Measurements from ENCODE around the gene GLP2R. TPM values are rescaled to one million over a fixed set of nuclear protein-coding genes. Genes with fewer than 3 reads are reported as not detected.

The GLP2R gene
- total RNA-seq, 1 donor from 2014 or later = 0.11 TPM

DNA sequence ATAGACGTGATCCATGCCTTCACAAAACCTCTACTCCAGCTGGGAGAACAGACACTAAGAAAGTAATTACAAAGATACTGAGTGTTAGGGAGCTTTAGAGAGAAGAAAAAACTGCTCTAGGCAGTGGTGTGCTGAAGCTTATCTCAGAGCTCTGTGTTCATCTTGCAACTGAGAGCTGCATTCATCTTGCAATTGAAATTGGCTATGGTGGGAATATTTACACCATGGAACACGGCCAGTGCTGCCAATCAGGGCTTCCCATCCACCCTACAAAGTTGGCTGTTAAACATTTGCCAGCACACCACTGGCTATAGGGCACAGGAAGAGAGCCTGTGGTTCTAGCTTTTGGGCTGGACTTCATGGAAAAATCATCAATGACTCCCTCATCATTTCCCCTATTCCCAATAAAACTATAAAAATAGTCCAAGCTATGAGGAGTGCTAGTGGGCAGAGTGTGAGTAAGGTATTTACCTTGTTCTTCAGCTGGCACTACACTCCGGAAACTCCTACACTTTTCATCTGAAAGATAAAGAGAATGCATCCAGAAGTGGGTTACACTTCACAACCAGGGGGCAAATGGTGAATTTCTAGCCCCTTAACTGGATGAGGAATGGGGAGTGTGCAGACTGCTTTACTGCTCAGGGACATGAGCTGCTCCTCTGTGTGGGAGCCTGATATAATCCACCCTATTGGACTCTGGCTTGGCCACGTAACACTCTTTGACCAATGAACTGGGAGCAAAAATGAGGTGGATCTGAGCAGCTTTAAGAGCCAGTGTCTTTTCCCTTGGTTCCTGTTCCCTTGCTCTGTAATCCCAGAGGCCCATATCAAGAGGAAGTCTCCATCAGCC is 15.4 kb upstream of the GLP2R start:
- ATAC-seq (ENCODE audit: poor library complexity) (peak; percentile 74), DNase-seq (no peak)

DNA sequence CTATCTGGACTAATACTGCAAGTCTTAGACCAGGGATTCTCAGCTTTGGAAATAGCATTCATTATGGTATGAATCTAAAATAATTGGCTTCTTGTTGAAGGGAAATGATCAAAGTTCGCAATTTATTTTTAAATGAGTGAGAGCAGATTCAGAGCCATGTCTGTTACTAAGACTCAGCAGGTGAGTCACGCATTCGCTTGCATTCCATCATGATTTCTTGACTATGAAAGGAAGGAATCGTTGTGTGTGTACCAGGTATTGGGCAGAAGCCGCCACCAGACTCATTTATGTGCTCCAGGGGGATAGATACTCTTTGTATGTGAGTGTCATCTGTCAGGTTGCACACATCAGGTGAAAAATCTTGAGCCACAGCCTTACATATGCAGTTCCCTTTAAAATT is 14.6 kb upstream of the GLP2R start:
- ATAC-seq (ENCODE audit: poor library complexity) = no peak
- no peak for DNase-seq
- intact Hi-C loops (cut with DNase I) = no loop called here

More for the DNA sequence above, 15.4 kb upstream of the GLP2R start:
- intact Hi-C loops (cut with DNase I) = no loop called here

DNA sequence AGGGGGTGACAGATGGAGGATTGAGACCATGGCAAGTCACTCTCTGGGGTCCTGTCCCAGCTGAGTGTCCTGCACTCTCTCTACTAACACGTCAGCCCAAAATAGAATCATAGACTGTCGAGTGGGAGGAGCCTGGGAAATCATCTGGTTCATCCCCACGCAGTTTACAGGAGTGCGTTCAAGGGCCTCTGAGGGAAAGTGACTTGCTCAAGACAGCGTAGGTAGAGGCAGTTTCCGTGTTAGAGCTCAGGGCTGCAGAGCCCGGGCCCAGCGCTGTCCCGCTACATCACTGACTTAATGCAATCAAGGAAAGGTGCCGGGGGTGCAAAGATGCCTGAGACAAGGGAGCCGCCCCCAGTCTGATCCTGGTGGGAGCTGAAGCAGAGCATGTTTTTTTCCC is 14.2 kb upstream of the GLP2R start:
- intact Hi-C loops (cut with DNase I) = no loop called here
- ATAC-seq (ENCODE audit: poor library complexity) = peak; percentile 81
- no peak for DNase-seq

DNA sequence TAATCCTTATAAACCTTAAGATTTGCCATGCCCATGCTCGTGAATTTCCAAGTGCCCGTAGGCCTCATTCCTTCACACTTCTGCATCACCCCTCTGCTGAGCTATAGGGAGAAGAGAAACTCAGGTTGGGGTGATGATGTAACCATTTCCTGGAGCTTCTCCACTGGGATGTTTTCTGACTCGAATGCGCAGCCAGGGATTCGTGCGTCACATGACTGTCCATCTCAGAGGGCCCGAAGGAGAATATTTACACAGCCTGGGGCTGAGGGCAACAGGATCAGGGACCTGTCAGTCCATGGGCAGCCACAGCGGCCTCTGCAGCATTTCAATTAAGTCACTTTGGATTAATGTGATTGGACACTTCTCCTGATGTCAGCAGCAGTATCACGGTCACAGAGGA is 12.6 kb upstream of the GLP2R start:
- intact Hi-C loops (cut with DNase I) = no loop called here
- no peak for ATAC-seq (ENCODE audit: poor library complexity)
- DNase-seq = no peak

DNA sequence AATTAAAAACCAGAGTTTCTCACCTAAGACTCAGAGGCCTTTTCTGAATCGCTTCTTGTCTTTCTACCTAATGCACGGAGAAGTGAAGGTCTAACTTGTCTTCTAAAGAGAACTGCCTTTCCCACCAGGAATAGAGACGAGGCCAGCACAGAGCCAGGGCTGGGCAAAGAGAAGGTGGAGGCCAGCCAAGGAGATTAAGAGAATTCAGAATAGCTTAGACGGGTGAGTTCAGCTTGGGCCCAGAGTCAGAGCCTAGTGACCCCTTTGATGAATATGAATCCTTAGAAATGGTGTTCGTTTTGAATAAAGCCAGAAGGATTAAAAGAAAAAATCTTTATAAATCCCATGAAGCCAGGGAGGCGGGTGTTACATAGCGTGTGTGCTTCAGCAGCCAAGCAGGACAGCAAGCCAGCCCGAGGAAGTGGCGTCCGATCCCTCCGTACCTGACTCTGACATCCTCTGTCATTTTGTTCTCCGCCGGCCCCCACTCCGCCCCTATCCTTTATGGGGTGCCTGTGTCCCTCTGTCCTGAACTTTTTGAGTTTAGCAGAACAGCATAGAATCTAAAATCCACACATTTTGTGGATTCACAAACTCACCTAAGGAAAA is 11.3 kb upstream of the GLP2R start:
- ATAC-seq (ENCODE audit: poor library complexity) (peak; percentile 55), DNase-seq (no peak)
- intact Hi-C loops (cut with DNase I) = no loop called here

DNA sequence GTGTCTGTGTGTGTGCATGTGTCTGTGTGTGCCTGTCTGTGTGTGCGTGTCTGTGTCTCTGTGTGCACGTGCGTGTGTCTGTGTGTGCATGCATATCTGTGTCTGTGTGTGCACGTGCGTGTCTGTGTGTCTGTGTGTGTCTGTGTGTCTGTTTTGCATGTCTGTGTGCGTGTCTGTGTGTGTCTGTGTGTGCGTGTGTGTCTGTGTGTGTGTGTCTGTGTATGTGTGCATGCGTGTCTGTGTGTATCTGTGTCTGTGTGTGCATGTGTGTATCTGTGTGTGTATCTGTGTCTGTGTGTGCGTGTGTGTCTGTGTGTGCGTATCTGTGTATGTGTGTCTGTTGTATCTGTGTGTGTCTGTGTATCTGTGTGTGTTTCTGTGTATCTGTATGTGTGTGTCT is 9.3 kb upstream of the GLP2R start:
- intact Hi-C loops (cut with DNase I) = no loop called here
- DNase-seq (no peak), ATAC-seq (ENCODE audit: poor library complexity) (no peak)

DNA sequence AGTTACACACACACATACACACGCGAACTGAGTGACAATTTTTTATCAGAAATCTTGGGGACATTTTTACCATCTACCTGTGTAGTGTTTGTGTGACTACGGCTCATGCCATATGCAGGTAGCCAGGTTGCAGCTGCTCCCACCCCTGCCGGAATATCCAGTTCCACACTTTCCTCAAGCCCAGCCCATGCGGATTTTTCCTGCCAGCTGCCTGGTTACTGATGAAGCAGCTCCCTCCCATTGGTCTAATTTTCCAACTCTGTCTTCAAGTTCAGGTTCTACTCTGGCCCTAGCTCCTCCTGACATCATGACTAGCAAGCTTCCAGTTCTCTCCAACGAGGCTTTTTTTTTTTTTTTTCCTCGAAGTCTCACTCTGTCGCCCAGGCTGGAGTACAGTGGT is 8.6 kb upstream of the GLP2R start:
- ATAC-seq (ENCODE audit: poor library complexity) = peak; percentile 81
- DNase-seq = no peak
- intact Hi-C loops (cut with DNase I) = no loop called here

DNA sequence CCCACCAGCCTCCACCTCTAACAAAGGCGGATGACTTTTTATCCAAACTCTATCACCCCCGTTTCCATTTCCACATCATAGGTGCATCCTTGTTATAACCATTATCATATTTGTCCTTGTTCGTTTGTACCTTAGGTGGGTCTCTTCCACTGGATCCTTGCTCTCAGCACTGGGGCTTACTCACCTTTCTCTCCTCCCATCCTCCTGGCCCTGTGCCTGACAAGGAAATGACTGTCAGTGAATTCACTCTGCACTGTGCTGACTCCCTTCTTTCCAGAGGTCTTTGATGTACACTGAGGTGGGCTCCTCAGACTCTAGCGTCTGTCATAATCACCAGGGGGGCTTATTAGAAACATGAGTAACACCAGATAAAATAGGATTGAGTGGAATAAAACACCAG is 7.0 kb upstream of the GLP2R start:
- intact Hi-C loops (cut with DNase I) = no loop called here
- no peak for DNase-seq
- ATAC-seq (ENCODE audit: poor library complexity) = no peak

DNA sequence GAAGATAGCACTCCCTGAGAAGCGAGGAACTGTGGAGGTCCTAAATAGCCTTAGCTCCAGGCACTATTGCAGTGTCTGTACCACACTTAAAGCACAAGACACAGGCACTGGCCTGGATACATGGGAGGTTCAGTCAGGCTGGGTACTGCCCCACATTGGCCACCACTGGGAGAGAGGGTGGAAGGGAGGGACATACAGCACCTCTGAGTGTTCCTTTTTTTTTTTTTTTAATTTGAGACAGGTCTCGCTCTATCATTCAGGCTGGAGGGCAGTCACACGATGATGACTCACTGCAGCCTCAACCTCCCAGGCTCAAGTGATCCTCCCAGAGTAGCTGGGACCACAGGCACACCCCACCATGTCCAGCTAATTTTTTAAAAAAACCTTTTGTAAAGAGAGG is 5.3 kb upstream of the GLP2R start:
- ATAC-seq (ENCODE audit: poor library complexity) = no peak
- intact Hi-C loops (cut with DNase I) = no loop called here
- no peak for DNase-seq

DNA sequence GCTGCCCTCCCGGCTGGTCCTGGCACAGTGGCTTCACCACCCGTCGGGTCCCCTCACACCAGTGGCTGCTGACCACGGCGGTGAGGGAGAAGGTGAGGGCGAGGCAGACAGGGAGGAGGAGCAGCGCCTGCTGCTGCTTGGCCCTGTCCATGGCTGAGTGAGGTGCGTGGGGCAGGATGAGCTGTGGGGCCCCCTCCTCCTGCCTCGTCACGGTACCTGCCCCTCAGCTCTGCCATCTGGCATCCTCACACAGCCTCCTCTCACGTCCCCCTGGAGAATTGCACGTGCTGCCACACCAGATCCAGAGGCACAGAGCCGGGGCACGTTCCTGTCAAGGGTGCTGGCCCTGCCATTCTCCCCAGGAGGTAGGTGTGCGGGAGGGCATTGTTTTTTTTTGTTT is 3.8 kb upstream of the GLP2R start, which contains the start of gene GSG1L2:
TSS of gene GSG1L2 (minus strand) at position 159 of the 400 bp plus-strand sequence. CDS start at position 151, 8 bp downstream.
- no peak for ATAC-seq (ENCODE audit: poor library complexity)
- intact Hi-C loops (cut with DNase I) = no loop called here
- no peak for DNase-seq

DNA sequence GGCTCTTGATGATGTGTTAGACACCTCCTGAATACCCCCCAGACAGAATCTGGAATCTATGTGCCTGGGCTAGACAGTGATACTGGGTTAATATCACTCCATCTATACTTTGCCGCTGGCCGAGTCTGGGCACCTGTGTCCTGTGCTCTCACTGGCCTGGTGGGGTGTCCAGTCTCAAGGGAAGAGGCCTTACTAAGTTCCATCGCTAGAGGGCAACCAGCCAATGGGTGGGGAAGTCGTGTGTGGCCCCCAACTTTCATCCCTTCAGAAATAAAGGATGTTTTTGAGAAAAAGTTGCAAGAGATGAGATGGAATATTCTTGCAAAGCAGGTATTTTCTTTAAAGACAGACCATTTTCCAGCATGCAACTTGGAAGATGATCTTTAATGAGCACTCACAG is 1.6 kb upstream of the GLP2R start:
- DNase-seq (no peak), ATAC-seq (ENCODE audit: poor library complexity) (no peak)
- intact Hi-C loops (cut with DNase I) = no loop called here

DNA sequence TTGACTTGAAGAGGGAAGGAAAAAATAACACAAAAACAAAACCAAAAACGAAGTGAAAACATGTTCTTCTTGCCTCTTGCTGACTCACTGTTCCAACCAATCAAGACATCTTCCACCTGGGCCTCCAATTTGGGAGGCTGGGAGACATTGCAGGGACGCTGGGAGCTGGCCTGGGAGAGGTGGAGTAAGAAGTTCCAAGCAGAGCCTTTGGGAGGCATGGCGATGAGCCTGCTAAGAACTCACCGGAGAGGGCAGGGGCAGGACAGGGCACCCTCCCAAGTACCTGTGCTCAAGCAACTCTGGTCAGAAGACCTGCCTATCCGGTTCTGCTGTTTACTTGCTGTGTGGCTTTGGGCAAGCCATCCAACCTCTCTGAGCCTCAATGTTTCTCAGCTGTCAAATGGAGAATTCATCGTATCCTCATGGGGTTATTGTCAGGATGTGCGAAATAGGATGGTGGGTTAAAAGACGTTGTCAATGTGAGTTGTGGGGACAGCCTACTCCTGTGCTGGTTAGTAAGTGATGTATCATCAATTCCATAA is 856 bp upstream of the GLP2R start:
- ATAC-seq (ENCODE audit: poor library complexity) (no peak), DNase-seq (no peak)
- intact Hi-C loops (cut with DNase I) = no loop called here

DNA sequence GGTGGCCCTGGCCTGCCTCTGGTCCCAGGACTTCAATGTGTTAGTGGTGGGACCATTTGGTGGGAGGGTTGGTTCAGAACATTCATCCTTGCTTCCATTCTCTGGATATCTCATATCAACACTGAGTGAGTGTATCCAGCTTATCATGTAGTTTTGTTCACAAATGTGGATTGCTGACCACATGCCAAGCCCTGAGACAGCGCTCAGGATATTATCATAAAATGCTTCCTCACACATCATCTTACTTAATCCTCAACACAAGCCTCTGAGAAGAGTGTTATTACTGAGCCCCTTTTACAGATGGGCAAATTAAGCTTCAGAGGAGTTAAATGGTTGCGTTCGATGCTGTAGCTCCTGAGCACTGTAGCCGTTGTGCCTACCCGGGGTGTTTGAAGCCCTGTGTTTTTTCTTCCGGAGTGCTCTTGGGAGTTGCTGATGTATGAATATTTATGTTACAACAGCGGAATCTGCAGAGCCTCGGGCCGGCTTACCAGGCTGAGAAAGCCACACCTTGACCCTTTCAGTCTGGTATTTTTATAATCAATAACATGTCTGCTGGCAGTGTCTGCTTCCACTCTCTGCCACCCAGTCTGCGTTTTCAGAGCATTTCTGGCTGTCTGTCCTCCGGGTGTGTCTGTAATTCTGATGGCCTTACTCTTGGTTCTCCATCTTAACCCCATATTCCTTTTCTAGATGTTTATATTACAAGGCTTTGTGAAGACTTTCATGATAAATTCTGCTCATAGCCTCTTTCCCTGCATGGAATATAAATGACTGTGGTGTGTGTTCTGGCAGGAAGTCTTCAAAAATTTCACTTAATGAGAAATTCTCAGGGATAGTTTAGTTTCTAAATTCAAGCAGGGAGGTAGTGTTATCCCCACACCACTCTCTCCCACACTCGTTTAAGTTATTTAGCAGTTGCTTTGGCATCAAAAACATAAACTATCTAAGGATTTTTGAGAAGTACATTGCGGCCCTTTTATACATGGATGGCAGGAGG is 2.9 kb downstream of the GLP2R start:
- intact Hi-C loops (cut with DNase I) = no loop called here
- ATAC-seq (ENCODE audit: poor library complexity) = no peak

DNA sequence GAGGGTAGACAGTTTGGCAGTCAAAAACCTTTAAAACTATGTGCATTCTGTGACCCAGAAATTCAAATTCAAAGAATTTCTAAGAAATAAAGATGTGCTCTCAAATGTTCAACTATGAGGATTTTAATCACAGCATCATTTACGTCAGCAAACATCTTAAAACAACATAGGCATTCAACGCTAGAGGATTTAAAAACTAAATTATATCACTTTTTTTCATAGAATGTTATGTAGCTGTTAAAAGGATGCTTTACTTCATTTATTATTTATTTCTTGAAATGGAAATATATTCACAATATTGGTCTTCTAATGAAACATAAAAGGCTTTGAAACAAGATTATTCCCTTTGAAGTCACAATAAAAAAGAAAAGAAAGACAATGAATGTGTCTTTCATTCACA is 3.6 kb downstream of the GLP2R start:
- ATAC-seq (ENCODE audit: poor library complexity) = no peak
- intact Hi-C loops (cut with DNase I) = no loop called here
- DNase-seq = no peak

More for the DNA sequence above, 2.9 kb downstream of the GLP2R start:
- DNase-seq = no peak

DNA sequence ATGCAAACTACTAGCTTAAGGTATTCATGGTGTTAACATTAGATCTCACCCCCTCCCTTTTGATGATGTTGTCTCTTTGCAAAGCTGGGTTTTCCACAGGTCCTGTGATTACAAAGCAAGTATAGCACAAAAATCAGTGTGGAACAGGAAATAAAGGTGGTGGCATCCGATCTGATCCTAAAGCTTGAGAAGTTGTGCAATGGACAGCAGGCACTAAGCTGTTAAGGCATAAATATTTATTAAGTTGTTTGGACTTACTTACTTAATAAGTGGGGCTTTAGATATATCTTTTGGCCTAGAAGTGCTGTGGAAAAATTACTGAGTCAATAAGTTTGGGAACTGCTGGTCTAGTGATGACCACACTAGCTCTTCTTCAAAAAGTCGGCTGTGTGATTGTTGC is 5.0 kb downstream of the GLP2R start:
- intact Hi-C loops (cut with DNase I) = no loop called here
- ATAC-seq (ENCODE audit: poor library complexity) (no peak), DNase-seq (no peak)

DNA sequence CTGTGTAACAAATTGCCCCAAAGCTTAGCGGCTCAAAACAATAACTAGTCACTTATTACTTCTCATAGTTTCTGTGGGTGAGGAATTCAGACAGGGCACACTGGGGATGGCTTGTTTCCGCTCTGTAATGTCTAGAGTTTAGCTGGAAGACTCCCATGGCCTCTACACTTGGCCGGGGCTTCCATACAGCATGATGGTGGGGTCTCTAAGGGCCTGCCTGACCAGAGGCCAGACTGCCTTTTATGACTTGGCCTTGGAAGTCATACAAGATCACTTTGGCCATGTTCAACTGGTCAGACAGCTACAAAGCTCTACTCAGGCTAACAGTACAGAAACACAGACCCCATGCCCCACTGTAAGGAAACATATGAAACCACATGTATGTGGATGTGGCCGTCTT is 8.2 kb downstream of the GLP2R start:
- DNase-seq (no peak), ATAC-seq (ENCODE audit: poor library complexity) (no peak)
- intact Hi-C loops (cut with DNase I) = no loop called here

DNA sequence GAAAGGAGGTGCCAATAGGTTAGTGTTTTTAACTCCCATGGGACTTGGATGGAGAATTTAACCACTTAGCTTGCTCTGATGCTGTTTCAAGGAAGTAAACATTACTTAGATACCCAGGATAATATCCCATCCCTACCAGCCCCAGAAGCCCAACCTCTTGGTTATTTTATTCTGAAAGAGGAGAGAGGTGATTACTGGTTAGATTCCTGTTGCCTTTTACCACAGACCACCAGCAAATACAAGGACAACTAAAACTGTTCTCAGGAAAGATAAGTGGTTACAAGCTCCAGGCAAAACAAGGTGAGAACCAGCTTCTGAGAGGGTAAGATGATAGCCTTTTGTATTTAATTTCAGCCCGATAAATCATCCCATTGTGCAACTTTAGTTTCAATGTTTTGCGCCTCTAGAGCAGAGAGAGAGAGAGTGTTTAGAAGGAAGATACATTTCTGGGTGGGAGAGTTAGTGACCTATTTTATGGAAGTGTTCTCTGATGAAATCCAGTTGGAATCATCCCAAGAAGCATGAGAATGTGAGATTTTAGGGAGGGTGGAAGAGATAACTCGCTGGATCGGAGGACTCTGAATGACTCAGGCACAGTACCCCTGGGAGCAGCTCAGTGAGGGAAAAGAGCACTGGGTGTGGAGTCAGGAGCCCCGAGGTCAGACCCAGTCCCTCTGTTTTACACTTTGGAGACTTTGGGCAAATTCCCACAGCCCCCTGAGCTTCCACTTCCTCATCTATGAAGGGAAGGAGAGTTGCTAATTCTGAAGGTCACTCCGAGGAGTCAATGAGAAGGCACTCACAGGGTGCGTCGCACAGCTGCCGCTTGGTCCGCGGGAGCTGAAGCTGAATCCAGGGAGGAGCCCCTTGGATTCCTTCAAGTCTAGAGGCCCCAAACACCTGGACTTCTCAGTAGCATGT is 12.1 kb downstream of the GLP2R start:
- DNase-seq (peak; percentile 73), ATAC-seq (ENCODE audit: poor library complexity) (peak; percentile 71)

DNA sequence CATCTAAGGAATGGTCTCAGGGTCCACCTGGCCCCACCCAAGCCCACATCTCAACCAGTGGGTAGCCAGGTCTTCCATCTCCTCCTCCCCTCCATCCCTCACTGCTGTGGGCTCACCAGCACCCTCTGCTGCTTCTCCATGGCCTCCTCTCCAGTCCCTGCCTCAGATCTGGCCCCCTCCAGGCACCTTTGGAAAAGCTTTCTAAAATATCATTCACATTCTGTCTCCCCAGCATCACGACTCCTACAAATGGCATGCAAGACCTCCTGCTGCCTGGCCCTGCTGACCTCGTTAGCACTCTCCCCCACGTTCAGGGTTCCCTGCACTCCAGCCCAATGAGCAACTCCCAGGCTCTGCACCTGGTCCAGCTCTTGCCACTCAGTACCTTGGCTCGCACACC is 13.7 kb downstream of the GLP2R start:
- ATAC-seq (ENCODE audit: poor library complexity) = no peak
- intact Hi-C loops (cut with DNase I) = no loop called here

More for the DNA sequence above, 12.1 kb downstream of the GLP2R start:
- intact Hi-C loops (cut with DNase I) = no loop called here

More for the DNA sequence above, 13.7 kb downstream of the GLP2R start:
- DNase-seq = no peak
